Activated CD4-positive, alpha-beta T cell treated with anti-CD3 and anti-CD28 coated beads, Interleukin-2, amount 50 U/mL, for 4 hours (primary cell): Measurements from ENCODE around the gene CCDC85C.
A peak's percentile ranks its signal among the peaks of the same experiment; 100 is the strongest.

Experiments
- DNase-seq, 2 experiments: peaks; one replicate each; pipeline ENCODE4 v3.0.0-alpha.2; 2020

CCDC85C gene

DNA sequence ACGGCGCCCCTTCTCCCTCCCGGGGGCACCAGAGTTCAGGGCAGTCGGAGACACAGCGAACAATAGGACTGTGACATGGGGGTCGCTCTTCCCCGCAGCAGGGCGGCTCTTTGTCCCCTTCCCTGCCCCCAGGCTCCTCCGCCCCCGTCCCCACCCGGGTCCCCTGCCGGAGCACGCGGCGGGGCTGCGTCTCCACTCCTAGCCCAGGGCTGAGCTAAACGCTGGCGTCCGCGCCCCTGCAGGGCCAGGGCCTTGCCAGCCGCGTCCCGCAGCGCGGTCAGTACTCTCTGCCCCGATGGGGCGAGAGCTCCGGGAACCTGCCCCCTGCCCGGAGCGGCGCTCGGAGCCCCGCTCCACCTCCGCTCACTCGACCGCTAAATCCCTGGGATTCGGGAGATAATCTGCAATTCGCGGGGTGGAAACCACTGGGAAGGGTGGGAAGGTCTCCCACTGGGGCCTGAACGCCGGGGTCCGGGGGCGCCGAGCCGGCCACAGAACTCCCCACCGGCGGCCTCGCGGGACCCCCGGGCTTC is 825 bp upstream of the CCDC85C start:
- peak; percentile 25 to 37 for DNase-seq

DNA sequence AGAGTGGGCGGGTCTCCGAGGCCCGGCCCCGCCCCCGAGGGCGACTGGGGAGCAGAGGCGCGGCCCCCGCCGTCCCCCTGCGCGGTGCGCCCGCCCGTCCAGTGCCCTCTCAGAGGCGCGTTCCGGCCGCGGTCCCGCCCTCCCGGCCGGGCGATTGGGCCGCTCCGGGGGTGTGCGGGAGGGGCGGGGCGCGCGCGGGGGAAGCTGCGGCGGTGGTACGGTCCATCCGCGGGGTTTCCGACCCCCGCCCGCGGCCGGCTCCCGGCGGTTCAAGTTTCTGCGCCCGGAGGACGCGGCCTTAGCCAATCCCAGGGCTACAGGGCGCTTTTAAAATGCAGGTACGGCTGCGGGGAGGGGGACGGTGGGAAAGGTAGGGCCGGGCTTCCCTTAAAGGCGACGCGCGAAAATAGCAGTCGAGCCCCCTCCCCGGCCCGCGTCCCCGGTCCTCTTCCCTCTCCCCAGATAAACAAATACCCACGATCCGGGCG is 315 bp upstream of the CCDC85C start:
- peak; percentile 90 to 92 for DNase-seq

GRCh38 chr14:99602788-99603415 is 1.1 kb downstream of the CCDC85C start:
- no peak for DNase-seq

DNA sequence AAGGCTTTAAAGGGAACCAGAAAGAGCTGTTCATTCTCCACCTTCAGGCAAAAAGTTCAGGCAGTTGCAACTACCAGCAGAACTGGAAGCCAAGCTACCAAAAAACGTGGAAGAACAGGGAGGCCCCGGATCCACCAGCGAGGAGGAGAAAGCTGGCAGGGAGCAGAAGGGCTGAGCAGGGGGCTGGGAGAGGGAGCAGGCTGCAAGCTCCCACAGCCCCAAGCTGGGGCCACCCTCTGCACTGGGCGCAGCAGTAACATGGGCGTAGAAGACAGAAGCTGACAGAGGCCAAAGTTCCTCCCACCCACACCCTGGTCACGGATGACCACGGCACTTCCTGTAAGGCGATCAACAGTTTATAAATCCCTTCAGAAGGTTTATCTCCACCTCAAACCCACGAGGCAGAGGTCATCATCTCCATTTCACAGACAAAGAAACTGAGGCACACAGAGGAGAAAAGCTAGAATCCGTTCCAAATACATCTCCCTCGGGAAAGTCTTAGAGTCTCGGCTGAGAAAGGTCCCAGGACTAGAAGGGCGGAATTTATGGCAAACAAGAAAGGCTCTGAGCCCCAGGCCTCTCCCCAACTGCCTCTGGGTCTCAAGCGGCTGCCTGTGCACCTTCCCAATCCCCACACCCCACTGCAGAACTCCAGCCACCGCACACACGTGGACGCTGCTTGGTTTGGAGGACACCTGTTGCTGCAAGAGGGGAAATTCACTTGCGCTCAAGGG is 1.8 kb downstream of the CCDC85C start:
- no peak for DNase-seq

GRCh38 chr14:99601361-99601831 is 2.6 kb downstream of the CCDC85C start:
- no peak for DNase-seq

DNA sequence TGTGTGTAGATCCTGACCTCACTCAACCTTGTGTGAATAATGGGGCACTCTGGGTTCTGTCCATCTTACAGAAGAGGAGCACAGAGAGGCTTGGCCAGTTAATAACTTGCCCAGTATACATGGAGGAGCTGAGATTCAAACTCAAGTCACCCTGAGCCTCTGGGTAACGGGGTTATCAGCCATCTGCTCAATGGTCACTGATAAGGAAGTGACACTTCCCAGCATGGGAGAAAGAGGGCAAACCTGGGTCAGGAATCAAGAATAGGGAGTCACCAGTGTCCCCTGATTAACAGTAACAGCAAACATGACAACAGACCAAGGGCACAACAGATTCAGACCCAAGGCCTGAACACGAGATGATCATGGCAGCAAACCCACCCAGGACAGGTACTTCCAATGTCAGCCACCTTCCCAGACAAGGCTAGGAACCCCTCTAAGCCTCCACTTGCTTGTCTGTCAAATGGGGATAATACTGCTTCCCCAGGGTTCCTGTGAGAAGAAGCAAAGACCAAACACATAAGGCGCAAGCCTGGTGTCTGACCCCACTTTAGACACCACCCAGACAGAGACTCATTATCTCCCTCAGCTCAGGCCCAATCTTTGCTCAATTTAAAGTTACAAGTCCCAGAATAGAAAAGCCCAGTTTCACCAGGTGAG is 3.6 kb downstream of the CCDC85C start:
- no peak for DNase-seq

GRCh38 chr14:99599393-99599792 is 4.6 kb downstream of the CCDC85C start:
- no peak for DNase-seq

DNA sequence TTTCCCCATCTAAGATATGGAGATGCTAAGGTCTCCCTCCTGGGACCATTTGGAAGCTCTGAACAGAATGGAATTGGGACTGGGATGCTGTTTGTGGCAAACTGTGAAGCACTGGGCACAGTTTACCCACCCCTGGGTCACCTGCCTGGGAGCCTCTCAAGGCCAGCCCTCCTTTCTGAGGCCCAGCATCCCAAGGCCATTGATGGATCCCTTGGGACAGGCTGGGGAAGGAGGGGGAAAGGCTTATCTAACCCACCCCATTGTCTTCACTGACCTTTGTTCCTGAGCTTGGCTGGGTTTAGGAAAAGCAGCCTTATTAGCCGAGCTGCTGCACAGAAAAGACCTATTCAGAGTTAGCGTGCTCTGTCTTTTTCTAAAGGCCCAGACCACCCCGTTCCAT is 5.2 kb downstream of the CCDC85C start:
- DNase-seq: no peak

- no peak for DNase-seq
These were observed 6.0 kb downstream of the CCDC85C start for GRCh38 chr14:99597911-99598600.

- DNase-seq: no peak
These were observed 7.2 kb downstream of the CCDC85C start for GRCh38 chr14:99596772-99597171.

GRCh38 chr14:99596071-99596627 is 7.9 kb downstream of the CCDC85C start:
- no peak for DNase-seq

- no peak for DNase-seq
These were observed 8.5 kb downstream of the CCDC85C start for GRCh38 chr14:99595524-99595923.

DNA sequence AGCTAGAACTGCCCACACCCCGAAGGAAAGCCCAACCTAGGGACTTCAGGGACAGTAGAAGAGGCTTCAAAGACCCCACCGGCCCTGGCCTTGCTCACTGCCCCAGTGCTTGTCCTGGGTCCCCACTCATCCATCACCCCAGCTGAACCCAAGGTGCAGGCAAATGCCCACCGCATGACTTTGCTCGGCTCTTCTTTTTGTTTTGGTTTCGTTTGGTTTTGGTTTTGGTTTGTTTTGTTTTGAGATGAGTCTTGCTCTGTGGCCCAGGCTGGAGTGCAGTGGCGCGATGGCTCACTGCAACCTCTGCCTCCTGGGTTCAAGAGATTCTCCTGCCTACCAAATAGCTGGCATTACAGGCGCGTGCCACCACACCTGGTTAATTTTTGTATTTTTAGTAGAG is 9.0 kb downstream of the CCDC85C start:
- DNase-seq: peak in 1 of 2 experiments; percentile 13

DNA sequence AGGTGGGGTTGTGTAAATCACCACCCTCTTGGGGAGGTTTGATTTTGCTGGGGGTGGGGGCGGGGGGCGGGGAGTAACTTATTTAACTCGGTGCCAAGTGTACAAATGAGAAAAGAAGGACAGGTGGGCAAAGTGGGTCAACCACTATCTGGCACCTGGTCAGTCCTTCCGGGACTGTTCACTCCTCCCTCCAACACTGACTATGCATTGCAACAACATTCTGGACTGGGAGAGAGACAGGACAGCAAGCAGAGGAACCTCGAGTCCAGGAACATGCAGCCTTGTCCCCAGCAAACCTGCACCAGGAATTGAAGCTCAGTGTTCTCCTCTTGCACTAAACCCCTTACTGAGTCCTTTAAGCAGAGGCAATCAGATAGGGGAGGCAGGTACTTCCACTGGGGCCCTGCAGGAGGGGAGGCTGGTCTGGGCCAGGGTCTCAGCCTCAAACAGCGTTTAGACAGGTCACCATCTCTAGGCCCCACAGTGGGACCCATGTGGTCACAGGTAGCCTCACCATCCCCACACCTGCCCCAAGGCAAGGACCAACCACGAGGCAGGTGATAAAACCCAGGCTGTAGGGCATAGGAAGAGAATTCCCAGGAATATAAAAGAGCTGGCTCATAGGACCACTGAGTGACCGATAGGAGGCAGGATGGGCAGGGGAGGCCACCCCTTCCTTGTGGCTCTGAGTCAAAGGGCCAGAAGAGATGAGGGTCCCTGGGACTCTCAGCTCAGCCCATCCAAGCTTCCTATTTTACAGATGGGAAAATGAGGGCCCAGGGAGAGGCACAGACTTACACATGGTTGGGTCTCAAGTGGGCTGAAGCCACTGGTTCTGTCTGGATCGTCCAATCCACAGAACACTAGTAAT is 9.8 kb downstream of the CCDC85C start:
- no peak for DNase-seq

GRCh38 chr14:99592933-99593753 is 10.9 kb downstream of the CCDC85C start:
- no peak for DNase-seq

GRCh38 chr14:99592394-99592793 is 11.6 kb downstream of the CCDC85C start:
- no peak for DNase-seq

- DNase-seq: no peak
These were observed 13.1 kb downstream of the CCDC85C start for GRCh38 chr14:99590746-99591555.

- DNase-seq: no peak
These were observed 14.1 kb downstream of the CCDC85C start for GRCh38 chr14:99589651-99590530.

DNA sequence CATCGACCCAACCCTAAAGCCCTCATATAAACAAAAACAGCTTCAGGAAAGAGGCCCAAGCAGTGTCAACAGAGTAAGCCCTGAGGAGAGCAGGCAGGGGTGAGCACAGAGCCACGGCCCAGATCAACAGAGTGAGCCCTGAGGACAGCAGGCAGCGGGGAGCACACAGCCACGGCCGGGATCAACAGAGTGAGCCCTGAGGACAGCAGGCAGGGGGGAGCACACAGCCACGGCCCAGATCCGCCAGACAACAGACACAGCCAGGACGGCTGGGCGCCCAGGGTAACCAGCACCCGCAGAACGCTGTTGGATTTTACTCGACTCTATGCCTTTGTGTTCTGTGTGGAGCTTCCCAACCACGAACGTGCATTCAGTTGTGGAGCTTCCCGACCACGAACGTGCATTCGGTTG is 15.0 kb downstream of the CCDC85C start:
- no peak for DNase-seq
